AG04450 (cell line): Measurements from ENCODE around the gene SMAD6. TPM values are rescaled to one million over a fixed set of nuclear protein-coding genes. Genes with fewer than 3 reads are reported as not detected.

Source experiments
- CTCF ChIA-PET: fragments of 300-600, 350-600 bp; formaldehyde crosslinking; extraction: SDS; loops from one replicate; lab custom pipeline; 2022; ENCODE audit warnings: antibody characterized with exemption, inconsistent platforms; lab: Charles Lee
- POLR2A ChIA-PET: fragments of 350-600 bp; formaldehyde crosslinking; extraction: SDS; loops from one replicate; lab custom pipeline; 2021; ENCODE audit warnings: antibody characterized with exemption, inconsistent platforms; lab: Yijun Ruan, JAX
- DNase-seq: peaks from one replicate; pipeline ENCODE4 v3.0.0-alpha.2; 2011; ENCODE audit warnings: low read depth, low spot score
- H3K27ac ChIP-seq: one replicate; pipeline ENCODE4 v1.5.1; 2012; ENCODE audit warnings: low read depth, low read length, control low read depth
- H3K27me3 ChIP-seq: one replicate; pipeline ENCODE4 v1.6.0; 2012; ENCODE audit warnings: low read length; ENCODE audit not compliant: control insufficient read depth, insufficient read depth
- H3K4me3 ChIP-seq: 2 replicates; pipeline ENCODE4 v1.5.1; 2011; ENCODE audit warnings: mild to moderate bottlenecking, low read depth, low read length, control low read depth
- H3K9me3 ChIP-seq: 2 replicates; pipeline ENCODE4 v1.5.1; 2012; ENCODE audit warnings: low read length; ENCODE audit not compliant: control insufficient read depth, insufficient read depth
- polyA plus RNA-seq: library from polyadenylated mRNA; depleted of rRNA; stranded (reverse); fragments of >200 nt; gene quantifications from 2 replicates; pipeline ENCODE4 v1.2.3, GENCODE V29; 2011
- TF ChIP-seq, protein P1 (sequence below): IDR thresholded peaks from 2 replicates; pipeline ENCODE4 v1.5.1; 2011; ENCODE audit warnings: low read depth, low read length, control low read depth, inconsistent platforms

The SMAD6 gene
- polyA plus RNA-seq, 1 experiment: 1.8 TPM

DNA sequence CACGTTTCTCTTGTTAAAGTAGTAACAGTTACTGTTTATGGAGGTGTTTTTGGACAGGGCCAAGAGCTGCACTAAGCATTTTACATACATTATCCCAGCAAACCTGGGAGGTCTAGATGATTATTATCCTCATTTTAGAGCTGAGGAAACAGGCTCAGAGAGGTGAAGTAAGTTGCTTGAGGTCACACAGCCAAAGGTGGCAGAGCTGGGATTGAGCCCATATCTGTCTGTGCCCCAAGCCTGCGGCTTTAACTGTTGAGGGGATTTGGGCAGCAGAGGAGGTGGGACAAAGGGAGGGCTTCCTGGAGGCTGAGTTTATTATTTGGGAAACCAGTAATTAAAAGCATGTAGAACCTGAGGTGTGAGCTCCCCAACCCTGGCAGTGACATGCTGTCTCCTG is 9.2 kb downstream of the SMAD6 start:
- CTCF ChIA-PET: interaction anchor here (0.5 to 3.0 kb wide), 2 partner anchors 99 to 140 kb away, joined by 4 to 16 read pairs; no protein-coding TSS in a partner anchor
- H3K27me3 ChIP-seq: no peaks in the 10 kb centered on the region
- H3K27ac ChIP-seq: no peak overlapping the region
- TF ChIP-seq, protein P1, sequence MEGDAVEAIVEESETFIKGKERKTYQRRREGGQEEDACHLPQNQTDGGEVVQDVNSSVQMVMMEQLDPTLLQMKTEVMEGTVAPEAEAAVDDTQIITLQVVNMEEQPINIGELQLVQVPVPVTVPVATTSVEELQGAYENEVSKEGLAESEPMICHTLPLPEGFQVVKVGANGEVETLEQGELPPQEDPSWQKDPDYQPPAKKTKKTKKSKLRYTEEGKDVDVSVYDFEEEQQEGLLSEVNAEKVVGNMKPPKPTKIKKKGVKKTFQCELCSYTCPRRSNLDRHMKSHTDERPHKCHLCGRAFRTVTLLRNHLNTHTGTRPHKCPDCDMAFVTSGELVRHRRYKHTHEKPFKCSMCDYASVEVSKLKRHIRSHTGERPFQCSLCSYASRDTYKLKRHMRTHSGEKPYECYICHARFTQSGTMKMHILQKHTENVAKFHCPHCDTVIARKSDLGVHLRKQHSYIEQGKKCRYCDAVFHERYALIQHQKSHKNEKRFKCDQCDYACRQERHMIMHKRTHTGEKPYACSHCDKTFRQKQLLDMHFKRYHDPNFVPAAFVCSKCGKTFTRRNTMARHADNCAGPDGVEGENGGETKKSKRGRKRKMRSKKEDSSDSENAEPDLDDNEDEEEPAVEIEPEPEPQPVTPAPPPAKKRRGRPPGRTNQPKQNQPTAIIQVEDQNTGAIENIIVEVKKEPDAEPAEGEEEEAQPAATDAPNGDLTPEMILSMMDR: no peak
- no peak for DNase-seq
- no peaks in the 10 kb centered on the region; the same call in 1 of the 2 replicates for H3K9me3 ChIP-seq
- H3K4me3 ChIP-seq: no peak overlapping the region
- POLR2A ChIA-PET: interaction anchor here (1.2 to 1.6 kb wide), 2 partner anchors 9 to 92 kb away, joined by 3 to 5 read pairs; no protein-coding TSS in a partner anchor

DNA sequence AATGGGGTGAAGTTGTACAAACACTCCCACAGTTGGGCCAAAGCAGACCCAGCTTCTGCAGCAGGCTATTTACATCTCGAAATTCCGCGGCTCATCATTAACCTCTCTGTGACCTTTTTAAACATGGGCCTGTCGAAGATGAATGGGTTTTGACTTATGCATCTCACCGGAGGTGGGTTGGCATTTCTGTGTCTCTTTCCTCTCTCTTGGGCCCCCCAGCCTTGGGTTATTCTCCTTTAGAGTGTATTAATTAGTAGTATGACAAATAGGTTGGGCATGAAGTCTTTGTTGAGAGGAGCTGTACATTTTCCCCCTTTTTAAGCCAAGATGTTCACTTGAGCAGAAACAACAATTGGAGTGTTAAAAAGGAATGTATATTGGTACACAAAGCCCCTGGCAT is 9.8 kb downstream of the SMAD6 start:
- TF ChIP-seq, protein P1: no peak
- Histone ChIP-seq H3K27me3 (no peaks in the 10 kb centered on the region), H3K9me3 (no peaks in the 10 kb centered on the region), H3K27ac (no peak overlapping the region), H3K4me3 (no peak overlapping the region)
- ChIA-PET CTCF (interaction anchor here (1.4 to 3.0 kb wide), 2 partner anchors 93 to 140 kb away, joined by 3 to 16 read pairs; no protein-coding TSS in a partner anchor), POLR2A (interaction anchor here (0.8 to 1.6 kb wide), 2 partner anchors 9 kb away, joined by 4 to 5 read pairs; no protein-coding TSS in a partner anchor)
- no peak for DNase-seq

DNA sequence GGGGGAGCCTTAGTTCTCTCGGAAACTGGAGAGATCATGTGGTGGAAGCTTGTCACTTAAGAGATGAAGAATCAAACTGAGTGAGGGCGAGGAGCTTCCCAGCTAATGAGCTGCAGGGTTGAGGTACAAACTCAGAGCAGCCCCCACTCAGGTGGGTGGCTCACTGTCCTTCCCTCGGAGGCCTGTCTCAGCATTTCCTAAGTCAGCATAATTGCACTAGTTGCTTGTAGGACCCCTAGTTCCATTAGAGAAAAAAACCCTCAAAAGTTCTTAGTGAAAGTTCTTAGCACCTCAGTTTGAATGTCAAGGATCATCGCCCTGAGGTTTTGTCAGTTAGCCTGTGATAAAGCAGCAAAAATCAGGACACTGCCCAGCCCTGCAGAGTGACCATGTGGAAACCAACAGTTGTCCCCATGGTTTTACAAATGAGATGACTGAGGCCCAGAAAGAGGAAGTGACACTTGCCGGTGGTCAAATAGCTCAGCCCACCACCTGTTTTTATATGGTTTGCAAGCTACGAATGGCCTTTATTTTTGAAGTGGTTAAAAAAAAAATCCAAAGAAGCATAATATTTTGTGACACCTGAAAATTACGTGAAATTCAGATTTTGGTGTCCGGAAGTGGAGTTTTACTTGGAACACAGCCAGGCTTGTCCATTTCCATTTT is 11.9 kb downstream of the SMAD6 start:
- H3K27me3 ChIP-seq: no peaks in the 10 kb centered on the region
- no peak for DNase-seq
- POLR2A ChIA-PET: interaction anchor here (0.9 to 1.2 kb wide), 3 partner anchors 9 to 139 kb away, joined by 3 to 12 read pairs (median 8); partner anchors contain the start of gene SMAD6
- H3K4me3 ChIP-seq: no peak overlapping the region
- no peak overlapping the region for H3K27ac ChIP-seq
- CTCF ChIA-PET: interaction anchor here (1.1 to 1.7 kb wide), 3 partner anchors 8 to 137 kb away, joined by 5 to 12 read pairs (median 7); no protein-coding TSS in a partner anchor
- H3K9me3 ChIP-seq: no peaks in the 10 kb centered on the region
- TF ChIP-seq, protein P1: no peak

DNA sequence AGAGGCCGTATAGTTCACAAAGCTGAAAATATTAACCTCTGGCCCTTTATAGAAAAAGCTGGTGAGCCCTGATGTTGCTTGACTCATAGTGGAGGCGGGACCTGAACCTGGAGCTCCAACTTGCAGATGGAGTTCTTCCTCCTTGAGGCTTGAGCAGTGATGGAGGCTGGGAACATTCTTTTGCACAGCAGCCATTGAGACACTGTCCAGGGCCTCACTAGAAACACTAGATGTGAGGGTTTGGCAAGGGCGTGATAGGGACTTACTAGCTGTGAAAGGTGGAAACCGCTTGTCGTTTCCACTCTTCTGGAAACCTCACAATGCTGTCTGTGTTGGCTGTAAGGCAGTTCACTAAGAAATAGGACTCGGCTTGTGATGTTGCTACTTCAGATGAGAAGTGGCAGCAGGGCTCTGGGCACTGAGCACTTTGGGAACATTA is 12.5 kb downstream of the SMAD6 start:
- no peak for DNase-seq
- Histone ChIP-seq H3K9me3 (no peaks in the 10 kb centered on the region), H3K27ac (no peak overlapping the region), H3K4me3 (no peak overlapping the region), H3K27me3 (no peaks in the 10 kb centered on the region)
- ChIA-PET CTCF (interaction anchor here (0.6 to 1.7 kb wide), 5 partner anchors 8 to 137 kb away, joined by 3 to 12 read pairs (median 6); no protein-coding TSS in a partner anchor), POLR2A (interaction anchor here (0.6 to 1.2 kb wide), 5 partner anchors 9 to 138 kb away, joined by 3 to 12 read pairs (median 4); partner anchors contain the start of gene SMAD6)
- TF ChIP-seq, protein P1: no peak
